Measurements from ENCODE around the gene KCNH2. TPM values are rescaled to one million over a fixed set of nuclear protein-coding genes. Genes with fewer than 3 reads are reported as not detected.
"Not testable (repeated sequence)": the region's sequence is repeated elsewhere in the genome, so short reads cannot be mapped to it uniquely, and the experiment has no call there.

KCNH2 gene
- polyA plus RNA-seq, 10 donors = 10.6 to 19.5 (median 16.0) TPM

DNA sequence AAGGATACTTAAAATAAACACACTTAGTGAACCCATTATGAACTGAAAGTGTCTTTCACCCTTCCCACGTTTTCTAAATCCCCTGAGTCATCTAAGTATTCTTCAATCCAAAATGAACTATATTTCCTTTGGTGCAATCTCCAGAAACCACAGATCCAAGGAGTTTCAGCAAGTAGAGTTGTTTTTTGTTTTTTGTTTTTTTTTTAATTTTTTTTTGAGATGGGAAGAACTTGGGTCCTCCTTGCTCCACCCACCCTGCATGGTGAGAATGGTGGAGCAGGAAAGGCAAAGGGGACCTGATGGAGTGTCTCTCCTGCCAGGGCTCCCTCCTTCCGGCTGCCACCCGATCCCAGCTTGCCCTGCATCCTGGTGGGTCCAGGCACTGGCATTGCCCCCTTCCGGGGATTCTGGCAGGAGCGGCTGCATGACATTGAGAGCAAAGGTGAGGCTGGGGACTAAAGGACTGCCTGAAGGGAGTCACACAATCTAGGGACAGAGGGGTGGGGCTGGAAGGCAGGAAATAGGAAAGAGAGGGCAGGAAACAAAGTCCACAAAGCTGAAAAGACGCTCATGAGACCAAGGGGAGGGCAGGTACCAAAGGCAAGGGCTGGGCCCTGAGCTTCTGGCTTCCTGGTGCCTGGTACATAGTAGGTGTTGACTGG lies 34.0 kb upstream of the KCNH2 start:
- no peak for DNase-seq

DNA sequence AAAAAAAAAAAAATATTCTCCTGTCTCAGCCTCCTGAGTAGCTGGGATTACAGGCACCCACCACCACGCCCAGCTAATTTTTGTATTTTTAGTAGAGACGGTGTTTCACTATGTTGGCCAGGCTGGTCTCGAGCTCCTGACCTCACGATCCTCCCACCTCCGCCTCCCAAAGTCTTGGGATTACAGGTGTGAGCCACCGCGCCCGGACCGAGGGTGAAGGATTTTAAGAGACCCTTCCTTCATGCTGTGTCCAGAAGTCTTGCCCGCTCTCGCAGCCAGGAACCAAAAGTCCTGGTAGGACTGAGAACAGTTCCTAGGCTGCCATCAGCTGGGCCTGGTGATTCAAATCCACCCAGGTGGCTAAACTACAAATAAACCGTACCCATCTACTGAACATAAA lies 33.5 kb upstream of the KCNH2 start:
- DNase-seq = not testable (repeated sequence)

- no peak for DNase-seq
Observed at GRCh38 chr7:151011097-151011409, 32.9 kb upstream of the KCNH2 start.

DNA sequence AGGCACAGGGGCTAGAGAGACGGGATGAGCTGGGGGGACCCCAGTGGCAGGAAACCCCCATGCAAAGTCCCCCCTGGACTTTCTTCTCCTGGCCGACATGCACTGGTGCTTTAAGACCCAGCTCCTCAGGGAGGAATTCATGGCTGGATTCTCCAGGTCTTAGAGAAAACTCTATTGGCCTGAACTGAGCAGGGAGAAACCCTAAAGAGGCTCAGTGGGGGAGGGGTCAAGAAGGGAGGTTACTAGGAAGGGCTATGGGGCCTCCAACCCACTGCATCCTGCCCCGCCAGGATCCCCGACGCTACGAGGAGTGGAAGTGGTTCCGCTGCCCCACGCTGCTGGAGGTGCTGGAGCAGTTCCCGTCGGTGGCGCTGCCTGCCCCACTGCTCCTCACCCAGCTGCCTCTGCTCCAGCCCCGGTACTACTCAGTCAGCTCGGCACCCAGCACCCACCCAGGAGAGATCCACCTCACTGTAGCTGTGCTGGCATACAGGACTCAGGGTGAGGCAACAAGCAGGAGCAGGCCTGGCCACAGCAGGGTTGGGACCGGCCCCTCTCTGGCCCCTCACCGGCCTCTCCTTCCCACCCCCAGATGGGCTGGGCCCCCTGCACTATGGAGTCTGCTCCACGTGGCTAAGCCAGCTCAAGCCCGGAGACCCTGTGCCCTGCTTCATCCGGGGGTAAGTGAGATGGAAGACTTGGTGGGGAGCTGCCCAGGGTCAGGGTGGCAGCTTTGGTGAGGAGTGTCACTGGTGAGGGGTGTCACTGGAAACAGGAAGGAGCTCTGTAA lies 32.4 kb upstream of the KCNH2 start:
- DNase-seq = peak in 1 of 3 donors; percentile 55

- DNase-seq = no peak
Observed at GRCh38 chr7:151010037-151010306, 31.9 kb upstream of the KCNH2 start.

GRCh38 chr7:151009327-151010036 lies 31.4 kb upstream of the KCNH2 start:
- DNase-seq = no peak

DNA sequence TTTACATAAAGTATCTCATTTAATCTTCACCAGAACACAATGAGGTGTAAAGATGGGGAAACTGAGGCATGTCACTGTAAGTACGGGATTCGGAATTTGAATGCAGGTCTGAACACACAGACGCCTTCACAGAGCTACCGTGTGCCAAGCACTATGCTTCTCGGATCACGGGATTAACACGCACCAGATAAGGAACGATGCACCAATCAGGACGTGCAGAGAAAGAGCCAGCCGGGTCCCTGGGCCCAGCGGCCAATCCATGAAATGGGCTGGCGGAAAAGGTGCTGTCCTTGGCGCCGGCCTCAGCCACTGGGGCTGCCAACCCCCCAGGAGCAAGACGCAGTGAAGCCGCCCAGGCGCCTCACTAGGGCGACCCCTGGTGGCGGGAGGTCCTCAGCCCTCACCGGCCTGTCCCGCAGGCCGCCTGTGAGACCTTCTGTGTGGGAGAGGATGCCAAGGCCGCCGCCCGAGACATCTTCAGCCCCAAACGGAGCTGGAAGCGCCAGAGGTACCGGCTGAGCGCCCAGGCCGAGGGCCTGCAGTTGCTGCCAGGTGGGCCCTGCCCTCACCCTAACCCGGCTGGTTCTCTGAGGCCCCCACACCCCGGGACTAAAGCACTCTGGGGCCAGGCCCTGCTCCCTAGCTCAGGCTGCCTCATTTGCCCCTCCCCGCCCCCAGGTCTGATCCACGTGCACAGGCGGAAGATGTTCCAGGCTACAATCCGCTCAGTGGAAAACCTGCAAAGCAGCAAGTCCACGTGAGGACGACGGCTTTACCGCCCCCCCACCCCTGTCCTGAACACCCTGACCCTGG lies 30.6 kb upstream of the KCNH2 start:
- DNase-seq = peak in 2 of 3 donors; percentile 54 to 73

DNA sequence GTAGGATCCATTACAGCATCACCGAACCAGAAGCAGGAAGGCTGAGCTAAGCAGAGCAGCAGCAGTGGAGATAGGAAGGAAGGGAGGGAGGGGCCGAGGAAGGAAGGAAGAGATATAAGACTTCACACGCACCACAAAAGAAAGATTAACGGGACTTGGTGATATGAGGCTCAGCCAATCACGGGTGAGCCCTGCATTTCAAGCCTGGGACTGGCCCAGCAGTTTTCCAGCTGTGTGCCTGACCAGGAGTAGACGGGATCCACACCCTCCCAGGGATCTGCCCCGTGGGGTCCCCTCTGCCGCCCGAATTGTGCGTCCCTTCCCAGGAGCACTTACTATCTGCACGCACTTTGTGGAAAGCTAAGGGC lies 30.0 kb upstream of the KCNH2 start:
- DNase-seq = no peak

DNA sequence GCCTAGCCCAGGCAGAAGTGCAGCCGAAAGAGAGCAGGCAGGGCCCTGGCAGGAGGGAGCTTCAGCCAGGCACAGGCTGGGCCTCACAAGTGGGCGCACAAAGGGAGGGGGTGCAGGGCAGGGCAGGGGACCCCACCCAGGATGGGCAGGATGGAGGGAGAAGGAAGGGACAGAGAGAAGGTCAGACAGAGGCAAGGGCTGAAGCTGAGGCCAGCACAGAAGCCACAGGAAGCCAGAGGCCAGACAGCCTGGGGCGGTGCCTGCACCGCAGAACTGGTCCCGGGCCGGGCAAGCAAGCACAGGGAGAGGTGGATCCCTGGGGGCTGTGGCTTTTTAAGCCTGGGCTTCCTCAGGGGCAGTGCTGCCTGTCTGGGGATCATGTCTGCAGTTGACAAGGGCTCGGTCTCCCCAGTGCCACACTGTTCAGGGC lies 29.4 kb upstream of the KCNH2 start:
- no peak for DNase-seq

- DNase-seq = no peak
Observed at GRCh38 chr7:151006590-151007300, 28.6 kb upstream of the KCNH2 start.

DNA sequence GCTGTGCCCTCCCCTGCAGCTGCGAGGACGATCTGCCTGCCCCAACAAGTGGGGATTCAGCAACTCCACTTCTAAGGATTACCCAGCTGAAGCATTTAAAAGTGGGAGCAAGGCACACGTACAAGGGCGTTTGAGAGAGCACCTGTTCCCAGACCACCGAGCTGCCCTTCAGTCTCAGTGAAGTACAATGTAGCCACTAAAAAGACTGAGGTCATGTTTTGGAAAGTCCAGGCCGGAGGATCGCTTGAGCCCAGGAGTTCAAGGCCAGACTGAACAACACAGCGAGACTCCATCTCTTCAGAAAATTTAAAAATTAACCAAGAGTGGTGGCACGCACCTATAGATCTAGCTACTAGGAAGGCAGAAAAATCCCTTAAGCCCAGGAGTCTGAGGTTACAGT lies 27.4 kb upstream of the KCNH2 start:
- no peak for DNase-seq

- no peak for DNase-seq
Observed at GRCh38 chr7:151003572-151003971, 25.5 kb upstream of the KCNH2 start.

DNA sequence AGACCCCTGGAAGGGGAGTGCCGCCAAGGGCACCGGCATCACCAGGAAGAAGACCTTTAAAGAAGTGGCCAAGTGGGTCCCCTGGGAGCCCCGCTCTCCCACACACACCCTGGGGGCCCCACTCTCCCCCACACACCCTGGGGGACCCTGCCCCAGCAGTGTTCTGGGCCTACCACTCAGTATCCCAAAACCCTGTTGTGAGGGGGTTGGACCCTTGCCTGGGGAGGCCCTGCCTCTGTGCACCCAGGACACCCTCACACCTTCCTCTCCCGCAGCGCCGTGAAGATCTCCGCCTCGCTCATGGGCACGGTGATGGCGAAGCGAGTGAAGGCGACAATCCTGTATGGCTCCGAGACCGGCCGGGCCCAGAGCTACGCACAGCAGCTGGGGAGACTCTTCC lies 23.4 kb upstream of the KCNH2 start:
- DNase-seq = no peak

GRCh38 chr7:151000897-151001495 lies 22.9 kb upstream of the KCNH2 start:
- no peak for DNase-seq

DNA sequence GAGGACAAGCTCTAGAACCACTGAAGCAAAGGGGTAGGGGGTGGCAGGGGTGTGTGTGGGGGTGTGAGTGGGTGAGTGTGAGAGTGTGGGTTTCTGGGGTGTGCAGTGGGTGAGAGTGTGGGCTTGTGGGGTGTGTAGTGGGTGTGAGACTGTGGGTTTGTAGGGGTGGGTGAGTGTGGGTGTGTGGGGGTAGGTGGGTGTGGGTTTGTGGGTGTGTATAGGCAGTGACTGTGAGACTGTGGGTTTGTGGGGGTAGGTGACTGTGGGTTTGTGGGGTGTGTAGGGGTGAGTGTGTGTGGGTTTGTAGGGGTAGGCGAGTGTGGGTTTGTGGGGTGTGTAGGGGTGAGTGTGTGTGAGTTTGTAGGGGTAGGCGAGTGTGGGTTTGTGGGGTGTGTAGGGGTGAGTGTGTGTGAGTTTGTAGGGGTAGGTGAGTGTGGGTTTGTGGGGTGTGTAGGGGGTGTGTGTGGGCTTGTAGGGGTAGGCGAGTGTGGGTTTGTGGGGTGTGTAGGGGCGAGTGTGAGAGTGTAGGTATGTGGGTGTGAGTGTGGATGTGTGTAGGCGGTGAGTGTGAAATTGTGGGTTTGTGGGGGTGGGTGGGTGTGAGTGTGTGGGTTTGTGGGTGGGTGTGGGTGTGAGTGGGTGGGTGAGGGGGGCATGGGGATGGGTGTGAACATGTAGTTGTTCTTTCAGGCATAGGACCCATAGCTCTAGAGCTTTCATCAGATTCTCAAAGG lies 21.5 kb upstream of the KCNH2 start:
- no peak for DNase-seq

- DNase-seq = no peak
Observed at GRCh38 chr7:150999001-150999400, 20.9 kb upstream of the KCNH2 start.

GRCh38 chr7:150998341-150998740 lies 20.2 kb upstream of the KCNH2 start:
- no peak for DNase-seq

DNA sequence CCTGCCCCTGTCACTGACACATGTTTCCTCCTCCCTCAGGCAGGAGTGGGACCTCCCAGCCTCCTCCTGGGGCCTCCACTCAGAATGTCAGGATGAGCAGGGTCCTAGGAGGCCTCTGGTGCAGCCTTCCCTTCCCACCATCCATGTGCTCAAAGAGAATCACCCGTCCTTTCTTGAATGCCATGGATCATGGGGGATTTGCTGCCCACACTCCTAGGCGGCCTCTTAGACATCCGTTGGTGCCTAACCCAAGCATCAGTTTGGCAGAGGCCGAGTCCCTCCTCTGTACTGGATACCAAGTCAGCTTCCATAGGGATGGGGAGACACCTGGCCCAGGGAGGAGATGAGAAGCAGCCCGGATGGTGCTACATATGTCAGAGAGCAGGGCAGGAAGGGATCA lies 19.7 kb upstream of the KCNH2 start:
- no peak for DNase-seq

- DNase-seq = no peak
Observed at GRCh38 chr7:150997075-150997511, 19.0 kb upstream of the KCNH2 start.

DNA sequence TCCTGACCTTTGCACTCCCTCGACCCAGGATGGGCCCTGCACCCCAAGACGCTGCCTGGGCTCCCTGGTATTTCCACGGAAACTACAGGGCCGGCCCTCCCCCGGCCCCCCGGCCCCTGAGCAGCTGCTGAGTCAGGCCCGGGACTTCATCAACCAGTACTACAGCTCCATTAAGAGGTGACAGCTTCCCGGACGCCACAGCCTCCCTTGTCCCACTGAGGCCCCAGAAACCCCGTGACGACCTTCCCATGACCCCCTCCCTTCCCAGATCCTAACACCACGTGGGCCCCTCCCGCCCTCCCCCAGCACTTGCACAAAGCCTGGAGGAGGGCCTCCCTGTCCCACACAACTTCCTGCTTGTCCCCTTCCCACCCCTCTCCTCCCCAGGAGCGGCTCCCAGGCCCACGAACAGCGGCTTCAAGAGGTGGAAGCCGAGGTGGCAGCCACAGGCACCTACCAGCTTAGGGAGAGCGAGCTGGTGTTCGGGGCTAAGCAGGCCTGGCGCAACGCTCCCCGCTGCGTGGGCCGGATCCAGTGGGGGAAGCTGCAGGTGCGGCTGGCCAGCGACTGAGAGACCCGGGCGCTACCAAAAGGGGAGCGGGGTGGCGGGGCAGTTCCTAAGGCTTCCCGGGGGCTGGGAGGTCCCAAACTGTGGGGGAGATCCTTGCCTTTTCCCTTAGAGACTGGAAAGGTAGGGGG lies 18.4 kb upstream of the KCNH2 start:
- peak in 1 of 3 donors; percentile 32 for DNase-seq
